Measurements from ENCODE around the gene KCNF1. TPM values are rescaled to one million over a fixed set of nuclear protein-coding genes. Genes with fewer than 3 reads are reported as not detected.

Gene KCNF1
- total RNA-seq = not detected in 2 replicates

GRCh38 chr2:10911291-10912075 is at the start of gene KCNF1:
Gene KCNF1 (plus strand): TSS chr2:10911934. CDS start chr2:10912427, 493 bp downstream.

Small RNA genes lying within 50 kb of the gene (small RNA-seq; reads per million reads assigned to genes)
- not detected for gene AC079587.1 (ENCODE audit: low replicate concordance)

Other genes with a start within 250 kb of the KCNF1 start
- gene NOL10, start 222.0 kb upstream of the KCNF1 start, total RNA-seq = 35.5 and 69.3 TPM in 2 replicates
- under 0.01 and 0.14 TPM in 2 replicates for gene ATP6V1C2, start 190.3 kb upstream of the KCNF1 start, total RNA-seq
- 247 and 810 TPM in 2 replicates for gene PDIA6, start 99.1 kb upstream of the KCNF1 start, total RNA-seq
- gene SLC66A3, start 243.5 kb downstream of the KCNF1 start, total RNA-seq = 17.3 and 17.5 TPM in 2 replicates

All from placental pericyte (primary cell).